GM12864 (cell line): ENCODE data around the gene ARMS2.

Source experiments
- DNase-seq: peaks from one replicate; pipeline ENCODE4 v3.0.0-alpha.2; 2011; ENCODE audit warnings: low read depth
- H3K4me3 ChIP-seq: 2 replicates; pipeline ENCODE4 v1.5.1; 2011; ENCODE audit warnings: mild to moderate bottlenecking, low read depth, low read length, control low read depth
- CTCF ChIP-seq: IDR thresholded peaks from 2 replicates; pipeline ENCODE4 v1.5.1; 2011; ENCODE audit warnings: low read depth, mild to moderate bottlenecking, moderate library complexity, low read length, control low read depth, inconsistent platforms; ENCODE audit errors: missing control alignments

ARMS2 gene

GRCh38 chr10:122469848-122470247 is 15.4 kb downstream of the ARMS2 start:
- no peak overlapping the region for H3K4me3 ChIP-seq
- DNase-seq, result no peak
- TF ChIP-seq CTCF, result no peak

DNA sequence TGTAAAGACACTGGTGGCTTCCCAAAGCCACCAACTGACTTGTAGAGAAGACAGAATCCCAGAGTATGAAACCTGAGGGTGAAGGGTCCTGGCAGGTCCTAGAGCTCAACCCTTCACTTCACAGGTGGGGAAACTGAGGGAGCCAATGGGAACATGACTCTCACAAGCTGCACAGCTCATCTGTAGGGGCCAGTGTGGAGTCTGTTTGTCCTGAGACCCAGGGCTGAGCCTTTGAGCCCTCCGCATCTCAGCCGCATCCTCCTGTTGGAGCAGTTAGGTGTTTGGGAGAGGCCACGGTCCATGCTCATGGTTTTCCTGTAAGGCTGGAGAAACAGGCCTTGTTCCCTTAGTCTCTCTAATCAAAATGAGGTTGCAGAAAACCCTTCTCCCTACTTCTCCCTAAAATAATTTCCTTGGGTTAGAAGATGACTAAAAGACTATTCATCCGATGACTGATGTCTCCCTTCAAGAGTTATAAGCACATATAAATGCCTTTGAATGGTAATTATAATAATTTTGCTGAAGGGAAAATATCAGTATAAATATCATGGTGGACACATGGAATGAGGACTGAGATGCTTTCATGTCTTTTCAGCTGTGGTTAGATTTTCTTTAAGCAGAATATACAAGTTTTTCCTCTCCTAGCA is 17.2 kb downstream of the ARMS2 start:
- no peak for TF ChIP-seq CTCF
- DNase-seq, result no peak
- H3K4me3 ChIP-seq, result no peak overlapping the region

DNA sequence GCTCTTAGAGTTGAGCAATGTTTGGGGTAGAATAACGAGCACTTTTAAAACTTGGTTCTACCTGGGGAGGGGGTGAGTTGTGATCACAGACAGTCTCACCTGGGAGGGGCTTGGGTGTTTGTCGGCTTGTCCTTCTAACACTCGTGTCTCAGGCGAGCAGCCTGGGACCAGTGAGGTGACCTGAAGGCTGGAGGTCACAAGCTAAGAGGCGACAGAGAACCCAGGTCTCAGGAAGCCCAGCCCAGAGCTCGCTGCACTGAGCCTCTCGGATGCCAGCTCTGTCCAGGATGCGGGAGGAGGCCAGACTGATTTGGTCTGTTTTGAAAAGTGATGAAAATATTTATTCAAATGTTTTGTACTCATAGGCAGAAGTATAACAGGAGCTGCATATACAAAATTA is 18.7 kb downstream of the ARMS2 start:
- no peak for TF ChIP-seq CTCF
- DNase-seq, result no peak
- no peak overlapping the region for H3K4me3 ChIP-seq

DNA sequence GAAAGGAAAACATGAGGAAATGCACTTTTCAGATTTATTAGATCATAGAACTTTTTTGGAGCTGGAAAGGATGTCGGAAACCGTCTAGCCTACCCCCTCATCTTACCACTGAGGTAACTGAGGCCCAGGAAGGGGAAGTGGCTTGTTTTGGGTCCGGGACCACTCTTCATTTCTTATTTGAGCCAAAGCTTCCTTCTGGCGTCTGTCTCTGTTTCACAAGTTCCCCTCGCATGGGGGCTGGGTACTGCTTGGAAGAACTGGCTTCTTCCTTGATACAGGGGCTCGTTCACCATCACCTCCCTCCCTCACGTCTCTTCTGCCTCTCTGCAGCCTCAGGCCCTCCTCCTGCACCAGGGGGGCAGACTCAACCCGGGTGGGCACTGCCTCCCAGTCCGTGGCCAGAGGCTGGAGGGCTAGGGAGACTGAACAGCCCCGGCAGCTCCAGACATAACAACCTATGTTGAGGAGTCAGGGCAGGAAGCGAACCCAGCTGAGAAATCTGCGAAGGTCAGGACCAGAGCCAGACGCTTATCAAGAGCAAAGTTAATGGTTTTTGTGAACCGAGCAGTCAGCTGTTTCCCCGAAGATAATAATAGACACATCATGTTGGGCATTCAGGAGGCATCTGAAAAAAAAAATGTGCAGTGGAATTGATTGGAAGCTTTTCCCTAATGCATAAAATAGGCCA is 19.8 kb downstream of the ARMS2 start:
- no peak for TF ChIP-seq CTCF
- H3K4me3 ChIP-seq, result no peak overlapping the region
- DNase-seq, result no peak

GRCh38 chr10:122475100-122475499 is 20.6 kb downstream of the ARMS2 start:
- no peak overlapping the region for H3K4me3 ChIP-seq
- DNase-seq, result no peak

GRCh38 chr10:122475591-122476332 is 21.3 kb downstream of the ARMS2 start:
- TF ChIP-seq CTCF, result no peak
- DNase-seq, result no peak
- H3K4me3 ChIP-seq, result no peak overlapping the region

More at GRCh38 chr10:122475100-122475499, 20.6 kb downstream of the ARMS2 start:
- no peak for TF ChIP-seq CTCF
